Stimulated activated CD4-positive, alpha-beta T cell treated with anti-CD3 and anti-CD28 coated beads, Interleukin-12 subunit alpha, Interleukin-12 subunit beta, amount 100 ng/mL, for 24 hours (primary cell): Measurements from ENCODE around the gene THUMPD3.

Experiments
- DNase-seq, 2 experiments: peaks; one replicate each; pipeline ENCODE4 v3.0.0-alpha.2; 2020; ENCODE audit warnings: low read depth in 2 of 2

Gene THUMPD3

DNA sequence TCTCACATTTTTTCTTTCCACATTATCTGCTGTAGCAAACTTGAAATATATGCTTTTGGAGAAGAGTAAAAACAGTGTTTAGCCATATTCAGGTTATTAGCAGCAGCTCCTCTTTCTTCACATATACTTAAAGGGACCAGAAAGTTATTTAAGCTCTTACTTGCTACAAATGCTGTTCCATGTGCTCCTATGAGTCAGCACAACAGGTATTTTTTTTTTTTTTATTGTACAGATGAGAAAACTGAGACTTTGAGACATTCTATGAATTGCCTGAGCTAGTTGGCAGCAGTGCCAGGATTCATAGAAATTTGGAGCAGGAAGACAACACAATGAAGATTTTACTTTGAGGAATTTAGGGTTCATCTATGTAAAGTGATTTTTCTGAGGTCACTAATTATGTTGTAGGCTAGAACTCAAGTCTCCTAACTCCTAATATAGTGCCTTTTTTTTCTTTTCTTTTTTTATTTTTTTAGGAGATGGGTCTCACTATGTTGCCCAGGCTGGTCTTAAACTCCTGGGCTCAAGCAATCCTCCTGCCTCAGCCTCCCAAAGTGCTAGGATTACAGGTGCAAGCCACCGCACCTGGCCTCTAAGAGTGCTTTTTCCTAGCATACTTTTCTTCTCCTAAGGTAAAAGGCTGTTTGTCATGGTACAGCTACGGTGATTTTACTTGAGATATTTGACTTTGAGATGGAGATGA, 58.1 kb downstream of the THUMPD3 start:
- no peak for DNase-seq

DNA sequence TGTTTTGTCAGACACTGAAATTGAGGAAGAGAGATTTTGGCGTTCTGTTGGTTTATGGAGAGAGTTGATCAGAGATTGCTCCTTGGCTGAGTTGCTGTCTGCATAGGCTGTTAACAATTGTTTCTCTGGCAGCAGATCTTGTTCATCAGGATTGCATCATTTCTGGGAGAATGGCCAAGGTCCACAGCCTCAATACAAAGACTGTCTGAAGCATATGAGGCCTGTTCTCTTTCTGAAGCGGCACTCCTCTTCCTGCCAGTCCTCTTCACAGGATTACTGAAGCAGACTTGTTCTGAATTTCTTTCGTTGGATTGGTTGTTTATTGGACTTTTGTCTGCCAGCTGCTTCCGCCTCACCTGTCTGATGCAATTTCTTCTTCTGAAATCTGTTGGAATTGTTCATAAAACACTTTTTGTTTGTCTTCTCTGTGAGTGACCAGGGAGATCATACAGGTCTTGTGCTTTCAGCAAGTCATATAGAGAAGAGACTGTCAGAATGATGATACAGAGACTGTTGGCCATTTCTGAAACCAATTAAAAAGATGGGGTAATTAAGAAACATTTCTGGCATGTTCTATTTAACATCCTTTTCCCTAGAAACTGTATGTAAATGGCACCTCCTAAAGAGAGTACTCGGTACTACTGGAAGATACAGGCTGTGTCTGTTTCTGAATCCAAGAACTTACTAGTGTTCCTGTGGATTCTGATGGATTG, 60.0 kb downstream of the THUMPD3 start:
- DNase-seq: no peak

DNA sequence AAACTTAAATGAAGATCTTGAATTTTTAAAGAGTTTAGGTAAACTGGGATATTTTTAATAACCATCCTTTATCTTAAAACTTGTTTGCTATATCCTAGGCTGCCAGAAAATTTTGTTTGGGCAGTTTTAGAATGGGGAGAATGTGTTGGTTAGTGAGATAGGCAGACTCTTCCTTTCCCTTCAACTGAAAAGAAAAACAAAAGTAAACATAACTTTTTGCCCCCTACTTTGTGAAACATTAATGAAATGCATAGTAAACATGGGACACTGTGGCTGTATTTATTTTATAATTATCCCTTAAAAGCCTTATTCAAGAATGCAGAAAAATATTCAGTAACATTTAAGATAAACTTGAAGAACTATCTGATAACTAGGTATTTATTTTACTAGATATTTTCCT, 65.6 kb downstream of the THUMPD3 start:
- no peak for DNase-seq

DNA sequence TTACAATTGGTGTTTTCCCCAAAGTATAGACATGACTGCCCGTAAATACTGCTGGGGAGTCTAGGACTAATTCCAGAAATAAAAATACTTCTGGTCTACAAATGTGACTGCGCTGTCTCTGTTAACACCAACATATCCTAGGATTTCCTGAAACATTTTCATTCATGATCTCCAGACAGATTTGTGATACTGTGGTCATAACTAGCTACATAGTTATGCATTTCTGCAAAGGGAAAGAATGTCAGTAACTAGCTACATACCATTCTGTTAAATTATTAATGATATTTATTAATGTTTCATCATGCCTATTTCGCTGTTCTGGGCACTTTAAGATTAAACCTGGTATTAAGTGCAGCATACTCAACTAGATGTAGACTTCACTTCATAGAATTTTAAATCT, 67.9 kb downstream of the THUMPD3 start:
- DNase-seq: no peak

DNA sequence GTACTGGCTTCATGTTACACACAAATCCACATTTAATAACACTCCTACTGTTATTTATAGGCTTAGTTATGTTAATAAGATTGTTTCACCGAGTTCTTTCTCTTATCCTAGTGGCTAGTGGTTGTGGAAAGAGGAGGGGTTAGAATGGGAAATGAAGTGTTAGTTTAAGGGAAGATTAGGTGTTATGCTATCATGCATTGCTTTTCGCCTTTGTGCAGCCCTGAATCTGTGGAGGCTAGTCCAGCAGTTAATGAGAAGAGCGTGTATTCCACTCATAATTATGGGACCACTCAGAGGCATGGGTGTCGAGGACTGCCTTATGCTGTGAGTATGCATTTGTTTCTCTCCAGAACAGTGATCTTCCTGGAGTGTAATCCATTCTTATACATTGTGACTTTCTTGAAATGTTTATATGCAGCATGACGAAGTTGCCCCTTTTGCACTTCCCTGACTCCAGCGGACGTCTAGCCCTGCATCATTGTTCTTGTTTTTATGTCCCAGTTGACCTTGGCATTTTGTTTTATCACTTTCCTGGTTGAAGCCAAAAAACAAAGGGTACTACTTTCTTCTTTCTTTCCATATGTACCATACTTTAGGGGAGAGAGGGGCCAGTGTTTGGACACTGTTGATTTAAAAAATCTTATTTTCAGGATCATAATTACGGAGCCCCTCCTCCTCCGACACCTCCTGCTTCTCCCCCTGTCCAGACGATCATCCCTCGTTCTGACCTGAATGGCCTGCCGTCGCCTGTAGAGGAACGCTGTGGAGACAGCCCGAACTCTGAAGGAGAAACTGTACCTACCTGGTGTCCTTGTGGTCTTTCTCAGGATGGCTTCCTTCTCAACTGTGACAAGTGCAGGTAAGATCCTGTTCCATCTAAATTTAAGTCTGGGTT, 71.0 kb downstream of the THUMPD3 start:
- DNase-seq: no peak

DNA sequence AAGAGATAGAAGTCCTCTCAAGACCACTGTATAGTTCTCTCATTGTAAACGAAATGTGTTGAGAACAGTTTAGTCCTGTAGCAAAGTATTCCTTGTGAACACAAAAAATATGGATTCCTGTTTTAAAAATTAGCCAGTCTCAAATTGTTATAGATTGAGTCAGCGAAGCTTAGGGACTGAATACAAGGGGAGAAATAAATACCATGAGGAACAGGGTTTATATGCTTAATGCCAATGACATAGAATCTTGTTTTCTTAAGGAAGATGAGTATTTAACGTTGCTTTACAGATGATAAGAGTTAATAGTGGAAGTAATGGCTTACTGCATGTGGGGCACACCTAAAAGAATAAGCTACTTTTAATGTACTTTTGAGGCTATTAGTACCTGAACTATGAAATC, 72.5 kb downstream of the THUMPD3 start:
- DNase-seq: no peak
